Left renal cortex interstitium (tissue), 4 donors: ENCODE measurements around the gene NSUN6. TPM values are rescaled to one million over a fixed set of nuclear protein-coding genes. Genes with fewer than 3 reads are reported as not detected.
A peak's percentile ranks its signal among the peaks of the same experiment; 100 is the strongest.

ENCODE experiments used
- DNase-seq, 4 donors: peaks; one replicate each; pipeline ENCODE4 v3.0.0-alpha.2; 2013; ENCODE audit warnings: low read depth in 4 of 4, low spot score in 2 of 4, missing footprints in 1 of 4
- polyA plus RNA-seq, 4 donors: library from polyadenylated mRNA; unstranded; fragments of 120-200 nt; gene quantifications; one replicate each; pipeline ENCODE4 v1.2.1, GENCODE V29; 2013; ENCODE audit not compliant: insufficient read length in 4 of 4

Gene NSUN6
- polyA plus RNA-seq, result 10 to 100 TPM; 16.9 to 41.6 (median 29.6) TPM

GRCh38 chr10:18651324-18652007, at the start of gene NSUN6:
TSS of gene NSUN6 (minus strand) at chr10:18651587. CDS start at chr10:18651203, 384 bp downstream.
- DNase-seq, result peak in 3 of 4 donors; percentile 85 to 86 (median 85)

GRCh38 chr10:18699849-18700840, 48.8 kb upstream of the NSUN6 start:
- DNase-seq, result no peak

GRCh38 chr10:18690541-18690940, 39.2 kb upstream of the NSUN6 start:
- DNase-seq, result no peak

GRCh38 chr10:18689498-18689897, 38.1 kb upstream of the NSUN6 start:
- DNase-seq, result peak in 2 of 4 donors; percentile 11 to 28

GRCh38 chr10:18687706-18688105, 36.3 kb upstream of the NSUN6 start:
- DNase-seq, result no peak

GRCh38 chr10:18687195-18687594, 35.8 kb upstream of the NSUN6 start:
- no peak for DNase-seq

- DNase-seq, result no peak
Measured at GRCh38 chr10:18685555-18685954, 34.2 kb upstream of the NSUN6 start.

- no peak for DNase-seq
Measured at GRCh38 chr10:18684953-18685352, 33.6 kb upstream of the NSUN6 start.

GRCh38 chr10:18684416-18684815, 33.0 kb upstream of the NSUN6 start:
- no peak for DNase-seq

- DNase-seq, result no peak
Measured at GRCh38 chr10:18683427-18683826, 32.0 kb upstream of the NSUN6 start.

GRCh38 chr10:18681971-18682411, 30.6 kb upstream of the NSUN6 start:
- DNase-seq, result no peak

- no peak for DNase-seq
Measured at GRCh38 chr10:18681366-18681765, 30.0 kb upstream of the NSUN6 start.

- no peak for DNase-seq
Measured at GRCh38 chr10:18680754-18681153, 29.4 kb upstream of the NSUN6 start.

GRCh38 chr10:18675086-18675801, 23.9 kb upstream of the NSUN6 start:
- DNase-seq, result no peak

GRCh38 chr10:18668026-18668425, 16.6 kb upstream of the NSUN6 start:
- no peak for DNase-seq

- DNase-seq, result no peak
Measured at GRCh38 chr10:18666810-18667209, 15.4 kb upstream of the NSUN6 start.

- DNase-seq, result no peak
Measured at GRCh38 chr10:18665815-18666558, 14.6 kb upstream of the NSUN6 start.

- no peak for DNase-seq
Measured at GRCh38 chr10:18664841-18665478, 13.6 kb upstream of the NSUN6 start.

- no peak for DNase-seq
Measured at GRCh38 chr10:18660816-18661431, 9.5 kb upstream of the NSUN6 start.
